Mesodermal cell (in vitro differentiated cells): ENCODE measurements around the gene FOXC1.

ENCODE experiments used
- H3K27ac ChIP-seq: 2 replicates; pipeline ENCODE4 v1.7.0; 2013; ENCODE audit warnings: mild to moderate bottlenecking, low read depth, low read length, moderate library complexity; ENCODE audit not compliant: severe bottlenecking
- H3K36me3 ChIP-seq: 2 replicates; pipeline ENCODE4 v1.7.1; 2013; ENCODE audit warnings: mild to moderate bottlenecking, low read length, moderate library complexity; ENCODE audit not compliant: control insufficient read depth, insufficient read depth
- H3K4me1 ChIP-seq: one replicate; pipeline ENCODE4 v1.7.1; 2013; ENCODE audit warnings: mild to moderate bottlenecking, low read length; ENCODE audit not compliant: insufficient read depth, control insufficient read depth, poor library complexity, severe bottlenecking
- H3K4me3 ChIP-seq: 2 replicates; pipeline ENCODE4 v1.7.0; 2013; ENCODE audit warnings: low read length, control low read depth, mild to moderate bottlenecking; ENCODE audit not compliant: insufficient read depth, poor library complexity, severe bottlenecking; ENCODE audit errors: extremely low read depth
- H3K9me3 ChIP-seq: 2 replicates; pipeline ENCODE4 v1.7.1; 2013; ENCODE audit warnings: mild to moderate bottlenecking, low read length, moderate library complexity; ENCODE audit not compliant: control insufficient read depth
- WGBS, 2 experiments: methylation state at CpG; one replicate each; pipeline ENCODE4 v1.1.5; 2013; ENCODE audit warnings: missing lambda C conversion rate in 2 of 2; ENCODE audit not compliant: insufficient coverage in 2 of 2; 5-methylcytosine and 5-hydroxymethylcytosine counted together

Gene FOXC1

GRCh38 chr6:1575210-1576041, 34.3 kb upstream of the FOXC1 start:
- 47 to 53% methylated on average over 8 to 13 of the region's 16 CpGs for WGBS, 2 experiments
- Histone ChIP-seq H3K9me3 (peaks cover 3% of the 10 kb centered on the region), H3K4me1 (peaks cover 15% of the 10 kb centered on the region), H3K4me3 (no peak overlapping the region), H3K27ac (peak overlapping the region; percentile 61), H3K36me3 (no peaks in the 10 kb centered on the region)

GRCh38 chr6:1576166-1576565, 33.5 kb upstream of the FOXC1 start:
- WGBS, 2 experiments: 83 to 86% methylated on average over 7 to 9 of the region's 9 CpGs
- peaks cover 15% of the 10 kb centered on the region for H3K4me1 ChIP-seq
- H3K4me3 ChIP-seq: no peak overlapping the region

GRCh38 chr6:1576711-1577110, 33.0 kb upstream of the FOXC1 start:
- H3K4me1 ChIP-seq: peaks cover 15% of the 10 kb centered on the region
- no peak overlapping the region for H3K27ac ChIP-seq
- H3K36me3 ChIP-seq: no peaks in the 10 kb centered on the region
- H3K4me3 ChIP-seq: no peak overlapping the region
- WGBS, 2 experiments: 87 to 91% methylated on average over 8 to 11 of the region's 11 CpGs
- H3K9me3 ChIP-seq: no peaks in the 10 kb centered on the region

More at GRCh38 chr6:1576166-1576565, 33.5 kb upstream of the FOXC1 start:
- no peaks in the 10 kb centered on the region for H3K36me3 ChIP-seq
- H3K27ac ChIP-seq: peak overlapping the region; percentile 61
- peaks cover 3% of the 10 kb centered on the region for H3K9me3 ChIP-seq

DNA sequence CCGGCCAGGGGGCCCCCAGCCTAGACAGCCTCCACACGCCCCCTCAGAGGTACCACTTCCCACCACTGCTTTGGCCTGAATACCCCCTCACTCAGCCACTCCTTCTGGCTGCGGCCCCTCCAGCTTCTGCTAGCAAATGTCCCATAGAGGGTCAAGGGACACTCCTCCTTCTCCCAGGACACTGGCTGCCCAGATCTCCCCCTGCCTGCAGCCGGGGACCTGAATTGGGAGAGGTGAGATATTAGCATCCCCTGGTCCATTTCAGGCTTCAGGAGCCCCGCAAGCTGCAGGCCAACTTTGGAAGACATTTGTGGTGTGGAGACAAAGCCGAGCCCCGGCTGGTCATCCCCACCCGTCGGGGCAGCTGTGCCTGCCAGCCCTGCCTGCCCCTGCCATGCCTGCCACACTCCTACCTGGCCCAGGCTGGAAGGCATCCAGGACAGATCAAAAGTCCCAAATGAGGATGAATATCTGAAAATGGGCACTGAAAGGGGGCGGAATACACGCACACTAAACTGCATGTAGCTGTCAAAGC, 32.5 kb upstream of the FOXC1 start:
- Histone ChIP-seq H3K4me3 (no peak overlapping the region), H3K4me1 (peaks cover 15% of the 10 kb centered on the region), H3K36me3 (no peaks in the 10 kb centered on the region), H3K9me3 (no peaks in the 10 kb centered on the region), H3K27ac (no peak overlapping the region)
- 92 to 96% methylated on average over 6 to 9 of the region's 11 CpGs for WGBS, 2 experiments

DNA sequence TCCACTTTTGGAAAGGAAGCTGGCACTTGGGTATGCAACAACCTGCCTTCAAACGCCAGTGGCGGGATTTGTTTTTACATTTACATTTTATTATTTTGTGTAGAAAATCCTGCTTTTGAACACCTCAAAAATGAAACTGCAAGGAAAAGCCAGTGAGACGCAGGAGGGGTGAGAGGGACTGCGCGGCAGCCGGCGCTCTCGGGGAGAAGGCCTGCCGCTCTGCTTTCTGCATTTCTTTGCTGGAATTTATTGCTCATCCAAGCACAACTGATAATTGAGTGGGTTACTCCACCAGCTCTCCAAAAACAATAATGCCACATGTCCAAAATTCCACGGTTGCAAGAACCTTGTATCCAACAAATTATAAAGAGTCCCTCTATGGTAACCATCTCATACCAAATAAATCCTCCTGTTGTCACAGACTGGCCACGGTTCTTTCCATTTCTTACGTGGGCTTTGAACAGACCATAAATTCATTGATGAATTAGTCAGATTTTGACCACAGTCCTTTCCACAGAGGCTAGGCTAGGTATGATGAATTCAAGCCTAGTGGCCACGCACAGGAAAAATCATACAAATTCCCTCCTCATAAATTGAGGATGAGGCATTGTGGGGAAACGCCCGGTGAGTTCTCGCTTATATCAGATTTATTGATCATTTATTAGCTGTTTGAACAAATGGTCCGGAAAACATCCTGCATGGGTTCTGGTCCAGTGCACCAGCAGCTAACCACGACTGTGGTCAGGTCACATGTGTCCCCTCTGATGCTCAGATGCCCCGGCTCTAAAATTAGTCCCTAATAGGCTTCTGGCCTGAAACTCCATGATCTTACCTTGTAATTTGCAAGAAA, 31.6 kb upstream of the FOXC1 start:
- no peak overlapping the region for H3K4me3 ChIP-seq
- no peaks in the 10 kb centered on the region for H3K36me3 ChIP-seq
- H3K9me3 ChIP-seq: no peaks in the 10 kb centered on the region
- no peak overlapping the region for H3K27ac ChIP-seq
- WGBS, 2 experiments: 90 to 95% methylated on average over 12 to 14 of the region's 19 CpGs
- H3K4me1 ChIP-seq: peaks cover 15% of the 10 kb centered on the region

DNA sequence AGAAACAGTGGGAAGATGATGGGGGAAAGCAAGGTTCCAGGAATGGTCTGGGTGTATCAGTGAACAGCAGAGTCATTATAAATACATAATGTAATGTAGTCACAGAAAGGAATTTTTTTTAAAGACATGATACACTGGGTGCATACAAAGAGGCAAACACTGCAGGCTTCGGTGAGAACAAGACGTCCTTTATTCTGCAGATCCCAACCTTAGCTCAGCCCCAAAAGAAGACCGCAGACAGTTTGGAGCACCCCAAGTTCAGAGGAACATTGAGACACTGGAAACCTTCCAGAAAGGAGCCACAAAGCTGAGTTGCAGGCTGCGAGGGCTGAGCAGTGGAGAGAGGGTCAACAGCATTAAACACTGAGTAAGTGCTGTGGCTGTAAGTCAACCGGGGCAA, 30.6 kb upstream of the FOXC1 start:
- WGBS, 2 experiments: 90 to 92% methylated on average over 3 to 5 of the region's 5 CpGs
- Histone ChIP-seq H3K4me1 (peaks cover 15% of the 10 kb centered on the region), H3K9me3 (no peaks in the 10 kb centered on the region), H3K27ac (no peak overlapping the region), H3K36me3 (no peaks in the 10 kb centered on the region), H3K4me3 (no peak overlapping the region)

DNA sequence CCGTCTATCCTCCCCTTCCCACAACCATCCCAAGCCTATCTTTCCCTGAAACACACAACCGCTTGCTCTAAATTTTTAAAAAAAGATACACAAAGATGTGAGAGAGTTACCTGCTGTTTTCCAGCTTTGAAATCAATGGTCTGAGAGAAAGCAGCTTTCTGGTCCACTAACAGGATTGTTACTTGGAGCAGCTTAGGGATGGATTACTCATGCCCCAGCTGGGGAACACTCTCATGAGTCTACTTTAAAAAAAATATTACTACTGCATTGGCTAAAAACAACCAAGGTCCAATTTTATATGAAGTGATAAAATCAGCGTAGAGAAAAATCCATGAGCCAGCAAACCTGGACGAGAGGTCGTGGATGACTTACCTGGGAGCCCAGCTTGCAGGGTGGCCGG, 29.6 kb upstream of the FOXC1 start:
- Histone ChIP-seq H3K4me1 (peaks cover 6% of the 10 kb centered on the region), H3K27ac (no peak overlapping the region), H3K4me3 (no peak overlapping the region), H3K36me3 (no peaks in the 10 kb centered on the region), H3K9me3 (no peaks in the 10 kb centered on the region)
- 92 to 95% methylated on average over 3 to 4 of the region's 6 CpGs for WGBS, 2 experiments

- H3K4me1 ChIP-seq: peaks cover 2% of the 10 kb centered on the region
- no peaks in the 10 kb centered on the region for H3K9me3 ChIP-seq
- WGBS, 2 experiments: 86 to 91% methylated on average over 6 of the region's 9 CpGs
Measured at GRCh38 chr6:1580585-1580984, 29.1 kb upstream of the FOXC1 start.

GRCh38 chr6:1581120-1581991, 28.4 kb upstream of the FOXC1 start:
- no peaks in the 10 kb centered on the region for H3K9me3 ChIP-seq
- H3K4me1 ChIP-seq: no peaks in the 10 kb centered on the region
- WGBS, 2 experiments: 91 to 92% methylated on average over 30 to 31 of the region's 31 CpGs

More at GRCh38 chr6:1580585-1580984, 29.1 kb upstream of the FOXC1 start:
- Histone ChIP-seq H3K4me3 (no peak overlapping the region), H3K36me3 (no peaks in the 10 kb centered on the region), H3K27ac (no peak overlapping the region)

DNA sequence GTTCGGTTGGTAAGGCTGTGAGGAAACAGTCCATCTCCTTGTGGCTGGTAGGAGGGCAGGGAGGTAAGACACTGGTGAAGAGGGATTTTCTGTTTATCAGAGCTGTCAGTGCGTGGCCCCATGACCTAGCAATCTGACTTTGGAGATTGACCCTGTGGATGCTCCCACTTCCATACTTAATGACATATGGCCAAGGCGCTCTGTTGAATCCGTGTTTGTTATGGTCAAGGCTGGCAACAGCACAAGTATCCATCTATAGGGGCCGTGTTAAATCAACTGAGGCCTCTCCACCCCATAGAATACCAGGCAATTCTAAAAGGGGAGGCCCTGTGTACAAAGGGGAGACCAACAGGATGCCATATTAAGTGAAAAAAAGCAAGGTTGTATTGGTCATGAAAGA, 25.6 kb upstream of the FOXC1 start:
- Histone ChIP-seq H3K27ac (no peak overlapping the region), H3K9me3 (no peaks in the 10 kb centered on the region), H3K36me3 (no peaks in the 10 kb centered on the region), H3K4me1 (no peaks in the 10 kb centered on the region), H3K4me3 (no peak overlapping the region)
- WGBS, 2 experiments: 100% methylated on average over 1 to 3 of the region's 5 CpGs

More at GRCh38 chr6:1581120-1581991, 28.4 kb upstream of the FOXC1 start:
- H3K4me3 ChIP-seq: no peak overlapping the region
- no peaks in the 10 kb centered on the region for H3K36me3 ChIP-seq
- H3K27ac ChIP-seq: no peak overlapping the region
